ENCODE results near the gene RNF126. TPM values are rescaled to one million over a fixed set of nuclear protein-coding genes. Genes with fewer than 3 reads are reported as not detected.
"Not testable (repeated sequence)": the region's sequence is repeated elsewhere in the genome, so short reads cannot be mapped to it uniquely, and the experiment has no call there.

The RNF126 gene
- total RNA-seq, 2 donors from 2014 or later: 23.3 to 45.8 TPM

- H3K9me3 ChIP-seq: no peaks in the 10 kb centered on the region
- H3K27me3 ChIP-seq: no peaks in the 10 kb centered on the region
- no peak for DNase-seq
- H3K4me1 ChIP-seq: peaks cover 46% of the 10 kb centered on the region
- intact Hi-C loops (cut with DNase I): no loop called here
- WGBS, 2 donors: 0 to 2% methylated on average over 7 to 44 of the region's 63 CpGs
- H3K36me3 ChIP-seq (replicated peaks in 1 of 2; ENCODE audit: insufficient read depth in 1 of 2, low read depth in 2 of 2): no peaks in the 10 kb centered on the region
- H3K4me3 ChIP-seq: no peak within 1 kb of the TSS
- peak in 1 of 3 donors; percentile 16 for TF ChIP-seq POLR2A (IDR thresholded peaks at IDR 0.05)
- TF ChIP-seq CTCF (IDR thresholded peaks at IDR 0.05): no peak
- H3K27ac ChIP-seq: peak within 1 kb of the TSS; percentile 51 to 80 (median 64)
- ATAC-seq: no peak
Measured at GRCh38 chr19:676339-677105, 13.5 kb upstream of the RNF126 start, which contains the start of gene FSTL3. Gene FSTL3 (plus strand): TSS chr19:676392. CDS start chr19:676424, 32 bp downstream.

GRCh38 chr19:676007-676338 is 13.0 kb upstream of the RNF126 start:
- WGBS, 2 donors: 13 to 15% methylated on average over 12 to 13 of the region's 31 CpGs

DNA sequence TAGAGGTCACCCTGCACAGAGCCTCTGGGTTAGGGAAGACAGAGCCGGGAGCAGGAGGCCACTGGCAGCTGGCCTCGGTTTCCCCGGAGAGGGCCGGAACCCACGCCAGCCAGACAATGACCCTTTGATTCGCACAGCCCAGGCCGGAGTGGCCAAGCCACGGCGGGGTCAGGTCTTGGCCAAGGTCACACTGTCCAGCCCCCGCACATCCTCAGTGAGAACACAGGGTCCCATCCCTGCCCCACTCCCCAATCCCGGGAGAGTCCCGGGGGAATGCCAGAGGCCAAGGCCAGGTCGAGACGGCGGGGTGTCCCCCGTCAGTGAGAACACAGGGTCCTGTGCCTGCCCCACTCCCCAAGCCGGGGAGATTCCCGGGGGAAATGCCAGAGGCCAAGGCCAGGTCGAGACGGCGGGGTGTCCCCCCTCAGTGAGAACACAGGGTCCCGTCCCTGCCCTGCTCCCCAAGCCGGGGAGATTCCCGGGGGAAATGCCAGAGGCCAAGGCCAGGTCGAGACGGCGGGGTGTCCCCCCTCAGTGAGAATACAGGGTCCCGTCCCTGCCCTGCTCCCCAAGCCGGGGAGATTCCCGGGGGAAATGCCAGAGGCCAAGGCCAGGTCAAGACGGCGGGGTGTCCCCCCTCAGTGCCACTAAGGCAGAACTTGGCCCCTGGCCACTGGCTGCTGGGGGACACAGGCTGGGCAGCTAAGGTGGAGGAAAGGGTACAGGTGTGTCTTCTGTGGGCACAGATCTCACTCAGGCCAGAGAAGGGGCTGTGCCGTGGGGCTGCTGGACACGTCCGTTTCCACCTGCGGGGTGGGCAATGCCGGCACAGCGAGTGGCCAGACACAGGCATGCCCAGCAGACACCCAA is 11.5 kb upstream of the RNF126 start:
- H3K27ac ChIP-seq: peak overlapping the region in 2 of 4 donors; percentile 38 to 48
- intact Hi-C loops (cut with DNase I): no loop called here
- peaks cover 41% of the 10 kb centered on the region for H3K4me1 ChIP-seq
- TF ChIP-seq CTCF (IDR thresholded peaks at IDR 0.05): no peak
- no peak for TF ChIP-seq POLR2A (IDR thresholded peaks at IDR 0.05)
- WGBS, 2 donors: 11 to 18% methylated on average over 5 to 38 of the region's 38 CpGs
- DNase-seq (no peak), ATAC-seq (no peak)
- no peaks in the 10 kb centered on the region for H3K36me3 ChIP-seq (replicated peaks in 1 of 2; ENCODE audit: insufficient read depth in 1 of 2, low read depth in 2 of 2)
- H3K9me3 ChIP-seq: no peaks in the 10 kb centered on the region
- no peaks in the 10 kb centered on the region for H3K27me3 ChIP-seq
- no peak overlapping the region for H3K4me3 ChIP-seq

More at GRCh38 chr19:676007-676338, 13.0 kb upstream of the RNF126 start:
- peaks cover 46% of the 10 kb centered on the region for H3K4me1 ChIP-seq
- H3K9me3 ChIP-seq: no peaks in the 10 kb centered on the region
- DNase-seq (no peak), ATAC-seq (no peak)
- no peak overlapping the region for H3K4me3 ChIP-seq
- H3K36me3 ChIP-seq (replicated peaks in 1 of 2; ENCODE audit: insufficient read depth in 1 of 2, low read depth in 2 of 2): no peaks in the 10 kb centered on the region
- peak overlapping the region in 3 of 4 donors; percentile 38 to 73 (median 40) for H3K27ac ChIP-seq
- no peaks in the 10 kb centered on the region for H3K27me3 ChIP-seq
- intact Hi-C loops (cut with DNase I): no loop called here
- TF ChIP-seq CTCF (IDR thresholded peaks at IDR 0.05) (no peak), POLR2A (IDR thresholded peaks at IDR 0.05) (no peak)

- Histone ChIP-seq H3K9me3 (no peaks in the 10 kb centered on the region), H3K4me3 (no peak overlapping the region), H3K27me3 (no peaks in the 10 kb centered on the region), H3K36me3 (replicated peaks in 1 of 2; ENCODE audit: insufficient read depth in 1 of 2, low read depth in 2 of 2) (no peaks in the 10 kb centered on the region), H3K4me1 (peaks cover 11% of the 10 kb centered on the region), H3K27ac (no peak overlapping the region)
- ATAC-seq (no peak), DNase-seq (no peak)
- no peak for TF ChIP-seq POLR2A (IDR thresholded peaks at IDR 0.05)
- TF ChIP-seq CTCF (IDR thresholded peaks at IDR 0.05): no peak
- intact Hi-C loops (cut with DNase I): no loop called here
- WGBS, 2 donors: 60 to 72% methylated on average over 2 to 9 of the region's 9 CpGs
Measured at GRCh38 chr19:670609-671075, 7.6 kb upstream of the RNF126 start.

DNA sequence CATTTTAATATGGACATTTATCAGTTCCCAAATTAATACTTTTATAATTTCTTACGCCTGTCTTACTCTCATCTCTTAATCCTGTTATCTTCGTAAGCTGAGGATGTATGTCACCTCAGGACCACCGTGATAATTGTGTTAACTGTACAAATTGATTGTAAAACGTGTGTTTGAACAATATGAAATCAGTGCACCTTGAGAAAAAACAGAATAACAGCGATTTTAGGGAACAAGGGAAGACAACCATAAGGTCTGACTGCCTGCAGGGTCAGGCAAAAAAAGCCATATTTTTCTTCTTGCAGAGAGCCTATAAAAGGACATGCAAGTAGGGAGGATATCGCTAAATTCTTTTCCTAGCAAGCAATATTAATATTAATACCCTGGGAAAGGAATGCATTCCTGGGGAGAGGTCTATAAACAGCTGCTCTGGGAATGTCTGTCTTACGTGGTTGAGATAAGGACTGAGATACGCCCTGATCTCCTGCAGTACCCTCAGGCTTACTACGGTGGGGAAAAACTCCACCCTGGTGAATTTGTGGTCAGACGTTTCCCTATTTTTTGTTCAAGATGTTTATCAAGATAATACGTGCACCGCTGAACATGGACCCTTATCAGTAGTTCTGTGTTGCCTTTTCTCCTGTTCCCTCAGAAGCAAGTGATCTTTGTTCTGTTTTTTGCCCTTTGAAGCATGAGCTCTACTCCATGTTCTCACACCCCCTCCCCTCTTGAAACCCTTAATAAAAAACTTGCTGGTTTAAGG is 5.8 kb upstream of the RNF126 start:
- H3K9me3 ChIP-seq; H3K36me3 ChIP-seq (replicated peaks in 1 of 2; ENCODE audit: insufficient read depth in 1 of 2, low read depth in 2 of 2); H3K4me3 ChIP-seq; H3K27me3 ChIP-seq; DNase-seq; H3K27ac ChIP-seq; ATAC-seq: not testable (repeated sequence)
- peaks cover 14% of the 10 kb centered on the region for H3K4me1 ChIP-seq
- 45 to 51% methylated on average over 12 of the region's 12 CpGs for WGBS, 2 donors
- intact Hi-C loops (cut with DNase I): loop anchor here (5.0 kb wide), 1 partner anchor 63 kb away; no protein-coding TSS in a partner anchor

GRCh38 chr19:666985-667573 is 4.1 kb upstream of the RNF126 start:
- DNase-seq: peak in 1 of 4 donors; percentile 10
- H3K27ac ChIP-seq; H3K36me3 ChIP-seq (replicated peaks in 1 of 2; ENCODE audit: insufficient read depth in 1 of 2, low read depth in 2 of 2); H3K27me3 ChIP-seq; ATAC-seq; H3K9me3 ChIP-seq; H3K4me3 ChIP-seq: not testable (repeated sequence)
- intact Hi-C loops (cut with DNase I): loop anchor here (5.0 kb wide), 1 partner anchor 65 kb away; no protein-coding TSS in a partner anchor
- H3K4me1 ChIP-seq: peaks cover 21% of the 10 kb centered on the region
- WGBS, 2 donors: 69 to 81% methylated on average over 12 to 37 of the region's 38 CpGs

Data from body of pancreas (tissue), 4 donors.